ENCODE data around the gene NCLN.
A peak's percentile ranks its signal among the peaks of the same experiment; 100 is the strongest.

The NCLN gene

DNA sequence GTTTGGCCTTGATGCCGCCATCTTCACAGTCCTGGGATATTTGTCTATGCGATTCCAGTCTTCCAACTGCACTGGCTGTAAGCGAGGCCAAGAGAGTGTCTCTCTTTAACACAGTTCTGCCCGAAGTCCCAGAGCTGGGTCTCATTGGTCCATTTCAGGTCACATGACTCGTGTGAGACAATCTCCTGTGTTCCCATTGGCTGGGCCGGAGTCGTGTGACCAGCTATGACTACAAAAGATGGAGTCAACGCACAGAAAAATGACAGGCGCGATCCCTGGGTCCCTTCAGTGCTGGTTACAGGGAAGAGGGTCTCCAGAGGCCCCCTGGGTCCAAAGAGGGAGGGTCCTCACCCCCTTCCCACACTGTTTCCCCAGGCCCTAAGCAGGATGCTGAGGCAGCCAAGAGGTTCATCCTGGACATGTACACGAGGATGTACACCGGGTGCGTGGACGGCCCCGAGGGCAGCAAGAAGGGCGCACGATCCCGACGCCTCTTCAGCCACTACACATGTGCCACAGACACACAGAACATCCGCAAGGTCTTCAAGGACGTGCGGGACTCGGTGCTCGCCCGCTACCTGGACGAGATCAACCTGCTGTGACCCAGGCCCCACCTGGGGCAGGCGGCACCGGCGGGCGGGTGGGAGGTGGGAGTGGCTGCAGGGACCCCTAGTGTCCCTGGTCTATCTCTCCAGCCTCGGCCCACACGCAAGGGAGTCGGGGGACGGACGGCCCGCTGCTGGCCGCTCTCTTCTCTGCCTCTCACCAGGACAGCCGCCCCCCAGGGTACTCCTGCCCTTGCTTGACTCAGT, 23.1 kb upstream of the NCLN start:
- peak in 1 of 2 experiments; percentile 40 for DNase-seq (ENCODE audit: low read depth in 1 of 2, low spot score in 1 of 2)
- TF ChIP-seq SPI1 (IDR thresholded peaks at IDR 0.05; ENCODE audit: borderline replicate concordance, low read depth) (no peak), GABPA (IDR thresholded peaks at IDR 0.05; ENCODE audit: low read depth) (no peak), POLR2AphosphoS5 (IDR thresholded peaks at IDR 0.05; ENCODE audit: low read depth) (no peak; the same call in 1 of the 2 replicates)
- TF ChIP-seq, protein P1, sequence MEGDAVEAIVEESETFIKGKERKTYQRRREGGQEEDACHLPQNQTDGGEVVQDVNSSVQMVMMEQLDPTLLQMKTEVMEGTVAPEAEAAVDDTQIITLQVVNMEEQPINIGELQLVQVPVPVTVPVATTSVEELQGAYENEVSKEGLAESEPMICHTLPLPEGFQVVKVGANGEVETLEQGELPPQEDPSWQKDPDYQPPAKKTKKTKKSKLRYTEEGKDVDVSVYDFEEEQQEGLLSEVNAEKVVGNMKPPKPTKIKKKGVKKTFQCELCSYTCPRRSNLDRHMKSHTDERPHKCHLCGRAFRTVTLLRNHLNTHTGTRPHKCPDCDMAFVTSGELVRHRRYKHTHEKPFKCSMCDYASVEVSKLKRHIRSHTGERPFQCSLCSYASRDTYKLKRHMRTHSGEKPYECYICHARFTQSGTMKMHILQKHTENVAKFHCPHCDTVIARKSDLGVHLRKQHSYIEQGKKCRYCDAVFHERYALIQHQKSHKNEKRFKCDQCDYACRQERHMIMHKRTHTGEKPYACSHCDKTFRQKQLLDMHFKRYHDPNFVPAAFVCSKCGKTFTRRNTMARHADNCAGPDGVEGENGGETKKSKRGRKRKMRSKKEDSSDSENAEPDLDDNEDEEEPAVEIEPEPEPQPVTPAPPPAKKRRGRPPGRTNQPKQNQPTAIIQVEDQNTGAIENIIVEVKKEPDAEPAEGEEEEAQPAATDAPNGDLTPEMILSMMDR (IDR thresholded peaks at IDR 0.05; ENCODE audit: insufficient read depth, low read length) = no peak
- TF ChIP-seq, protein P2, sequence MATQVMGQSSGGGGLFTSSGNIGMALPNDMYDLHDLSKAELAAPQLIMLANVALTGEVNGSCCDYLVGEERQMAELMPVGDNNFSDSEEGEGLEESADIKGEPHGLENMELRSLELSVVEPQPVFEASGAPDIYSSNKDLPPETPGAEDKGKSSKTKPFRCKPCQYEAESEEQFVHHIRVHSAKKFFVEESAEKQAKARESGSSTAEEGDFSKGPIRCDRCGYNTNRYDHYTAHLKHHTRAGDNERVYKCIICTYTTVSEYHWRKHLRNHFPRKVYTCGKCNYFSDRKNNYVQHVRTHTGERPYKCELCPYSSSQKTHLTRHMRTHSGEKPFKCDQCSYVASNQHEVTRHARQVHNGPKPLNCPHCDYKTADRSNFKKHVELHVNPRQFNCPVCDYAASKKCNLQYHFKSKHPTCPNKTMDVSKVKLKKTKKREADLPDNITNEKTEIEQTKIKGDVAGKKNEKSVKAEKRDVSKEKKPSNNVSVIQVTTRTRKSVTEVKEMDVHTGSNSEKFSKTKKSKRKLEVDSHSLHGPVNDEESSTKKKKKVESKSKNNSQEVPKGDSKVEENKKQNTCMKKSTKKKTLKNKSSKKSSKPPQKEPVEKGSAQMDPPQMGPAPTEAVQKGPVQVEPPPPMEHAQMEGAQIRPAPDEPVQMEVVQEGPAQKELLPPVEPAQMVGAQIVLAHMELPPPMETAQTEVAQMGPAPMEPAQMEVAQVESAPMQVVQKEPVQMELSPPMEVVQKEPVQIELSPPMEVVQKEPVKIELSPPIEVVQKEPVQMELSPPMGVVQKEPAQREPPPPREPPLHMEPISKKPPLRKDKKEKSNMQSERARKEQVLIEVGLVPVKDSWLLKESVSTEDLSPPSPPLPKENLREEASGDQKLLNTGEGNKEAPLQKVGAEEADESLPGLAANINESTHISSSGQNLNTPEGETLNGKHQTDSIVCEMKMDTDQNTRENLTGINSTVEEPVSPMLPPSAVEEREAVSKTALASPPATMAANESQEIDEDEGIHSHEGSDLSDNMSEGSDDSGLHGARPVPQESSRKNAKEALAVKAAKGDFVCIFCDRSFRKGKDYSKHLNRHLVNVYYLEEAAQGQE (IDR thresholded peaks at IDR 0.05; ENCODE audit: insufficient replicate concordance, low read depth) = no peak
- H3K4me3 ChIP-seq (replicated peaks; ENCODE audit: insufficient read depth, low read length) = no peak overlapping the region

DNA sequence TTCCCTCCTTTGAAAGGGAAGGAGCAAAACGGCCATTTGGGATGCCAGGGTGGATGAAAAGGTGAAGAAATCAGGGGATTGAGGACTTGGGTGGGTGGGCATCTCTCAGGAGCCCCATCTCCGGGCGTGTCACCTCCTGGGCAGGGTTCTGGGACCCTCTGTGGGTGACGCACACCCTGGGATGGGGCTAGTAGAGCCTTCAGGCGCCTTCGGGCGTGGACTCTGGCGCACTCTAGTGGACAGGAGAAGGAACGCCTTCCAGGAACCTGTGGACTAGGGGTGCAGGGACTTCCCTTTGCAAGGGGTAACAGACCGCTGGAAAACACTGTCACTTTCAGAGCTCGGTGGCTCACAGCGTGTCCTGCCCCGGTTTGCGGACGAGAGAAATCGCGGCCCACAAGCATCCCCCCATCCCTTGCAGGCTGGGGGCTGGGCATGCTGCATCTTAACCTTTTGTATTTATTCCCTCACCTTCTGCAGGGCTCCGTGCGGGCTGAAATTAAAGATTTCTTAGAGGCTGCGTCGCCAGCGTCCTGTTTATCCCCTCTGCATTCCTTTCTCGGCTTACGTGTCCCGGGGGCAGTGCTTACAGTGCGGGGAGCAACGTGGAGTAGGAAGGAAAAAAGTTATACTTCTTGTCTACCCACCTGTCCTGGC, 22.4 kb upstream of the NCLN start:
- DNase-seq (ENCODE audit: low read depth in 1 of 2, low spot score in 1 of 2) = peak in 1 of 2 experiments; percentile 68
- Histone ChIP-seq H3K27me3 (ENCODE audit: insufficient read depth, poor library complexity, severe bottlenecking) (no peaks in the 10 kb centered on the region), H3K4me3 (replicated peaks; ENCODE audit: insufficient read depth, low read length) (no peak overlapping the region), H3K27ac (replicated peaks) (no peak overlapping the region)
- TF ChIP-seq GABPA (IDR thresholded peaks at IDR 0.05; ENCODE audit: low read depth) = no peak
- peak; percentile 67 for TF ChIP-seq POLR2AphosphoS5 (IDR thresholded peaks at IDR 0.05; ENCODE audit: low read depth)
- peak; percentile 21; the same call in 1 of the 2 replicates for TF ChIP-seq SPI1 (IDR thresholded peaks at IDR 0.05; ENCODE audit: borderline replicate concordance, low read depth)
- TF ChIP-seq, protein P1 (IDR thresholded peaks at IDR 0.05; ENCODE audit: insufficient read depth, low read length) = peak; percentile 77

More for the DNA sequence above, 23.1 kb upstream of the NCLN start:
- Histone ChIP-seq H3K27me3 (ENCODE audit: insufficient read depth, poor library complexity, severe bottlenecking) (no peaks in the 10 kb centered on the region), H3K27ac (replicated peaks) (no peak overlapping the region)

DNA sequence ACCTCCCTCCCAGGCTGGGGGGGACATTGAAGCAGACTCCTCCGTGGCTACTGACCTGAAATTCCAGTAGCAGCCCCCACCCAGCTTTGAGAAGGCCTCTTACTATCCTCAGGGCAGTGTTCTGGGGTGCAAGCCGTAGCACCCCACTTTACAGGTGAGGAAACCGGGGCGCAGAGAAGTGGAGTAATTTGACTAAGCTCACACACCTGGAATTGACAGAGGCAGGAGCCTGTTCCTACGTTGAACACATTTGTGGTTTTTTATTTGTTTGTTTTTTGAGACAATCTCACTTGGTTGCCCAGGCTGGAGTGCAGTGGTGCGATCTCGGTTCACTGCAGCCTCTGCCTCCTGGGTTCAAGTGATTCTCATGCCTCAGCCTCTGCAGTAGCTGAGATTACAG, 21.8 kb upstream of the NCLN start:
- TF ChIP-seq, protein P1 (IDR thresholded peaks at IDR 0.05; ENCODE audit: insufficient read depth, low read length) = no peak
- TF ChIP-seq POLR2AphosphoS5 (IDR thresholded peaks at IDR 0.05; ENCODE audit: low read depth) (no peak), GABPA (IDR thresholded peaks at IDR 0.05; ENCODE audit: low read depth) (no peak), SPI1 (IDR thresholded peaks at IDR 0.05; ENCODE audit: borderline replicate concordance, low read depth) (no peak)
- TF ChIP-seq, protein P2 (IDR thresholded peaks at IDR 0.05; ENCODE audit: insufficient replicate concordance, low read depth) = no peak
- no peak for DNase-seq (ENCODE audit: low read depth in 1 of 2, low spot score in 1 of 2)
- H3K27ac ChIP-seq (replicated peaks) = no peak overlapping the region
- no peaks in the 10 kb centered on the region for H3K27me3 ChIP-seq (ENCODE audit: insufficient read depth, poor library complexity, severe bottlenecking)
- H3K4me3 ChIP-seq (replicated peaks; ENCODE audit: insufficient read depth, low read length) = no peak overlapping the region

Measured in HL-60 (cell line).